Panc1 (cell line): Measurements from ENCODE around the gene PLK3. TPM values are rescaled to one million over a fixed set of nuclear protein-coding genes. Genes with fewer than 3 reads are reported as not detected.

Experiments
- ATAC-seq: fragments of 200-7000 bp; cut with Tn5 transposase; 2 replicates; pipeline ENCODE4 v1.9.1; 2020; ENCODE audit warnings: mild to moderate bottlenecking, moderate library complexity
- BruUV-seq: library from RNA; stranded (reverse); fragments of 400-500 nt; replicated peaks from 2 replicates; lab custom pipeline; 2021; lab: Mats Ljungman, UMichigan
- CTCF ChIA-PET: fragments of 300-600 bp; sonication (Branson Sonifier 250); formaldehyde crosslinking; loops from one replicate; lab custom pipeline; 2022; ENCODE audit warnings: antibody characterized with exemption; lab: Charles Lee
- POLR2A ChIA-PET: fragments of 300-600 bp; sonication (Branson Sonifier 250); formaldehyde crosslinking; loops from one replicate; lab custom pipeline; 2022; ENCODE audit warnings: antibody characterized with exemption; lab: Charles Lee
- DNase-seq: peaks from one replicate; pipeline ENCODE4 v3.0.0-alpha.2; 2010; ENCODE audit warnings: low read depth, low spot score
- H3K27ac ChIP-seq: 2 replicates; pipeline ENCODE4 v1.5.1; 2011; ENCODE audit warnings: mild to moderate bottlenecking, low read length, inconsistent platforms
- H3K27me3 ChIP-seq: fragments of 200-500 bp; sonication (Bioruptor generic); 2 replicates; pipeline ENCODE4 v1.6.0; 2014; ENCODE audit warnings: low read length, inconsistent platforms; ENCODE audit not compliant: control insufficient read depth, insufficient read depth
- H3K36me3 ChIP-seq: fragments of 200-500 bp; sonication (Bioruptor generic); 2 replicates; pipeline ENCODE4 v1.5.1; 2014; ENCODE audit warnings: inconsistent platforms, mild to moderate bottlenecking, low read length, moderate library complexity; ENCODE audit not compliant: control insufficient read depth, insufficient read depth
- H3K4me1 ChIP-seq: 2 replicates; pipeline ENCODE4 v1.5.1; 2011; ENCODE audit warnings: inconsistent platforms, mild to moderate bottlenecking, low read length, moderate library complexity; ENCODE audit not compliant: control insufficient read depth, insufficient read depth
- H3K4me3 ChIP-seq, 2 experiments: 2 replicates each; pipeline ENCODE4 v1.5.1; 2011 to 2012; ENCODE audit warnings: low read depth in 2 of 2, low read length in 2 of 2, mild to moderate bottlenecking in 2 of 2, inconsistent platforms in 1 of 2, moderate library complexity in 1 of 2
- H3K9me3 ChIP-seq: fragments of 200-500 bp; sonication (Bioruptor generic); 2 replicates; pipeline ENCODE4 v1.5.1; 2014; ENCODE audit warnings: low read depth, mild to moderate bottlenecking, inconsistent platforms, low read length, moderate library complexity; ENCODE audit not compliant: control insufficient read depth, insufficient read depth
- CTCF ChIP-seq: fragments of 450-650 bp; IDR thresholded peaks from 2 replicates; pipeline ENCODE4 v1.5.1; 2017; ENCODE audit warnings: mild to moderate bottlenecking
- POLR2AphosphoS5 ChIP-seq: IDR thresholded peaks from 2 replicates; pipeline ENCODE4 v1.6.1; 2012; ENCODE audit warnings: mild to moderate bottlenecking, low read depth, low read length, moderate library complexity
- REST ChIP-seq, 2 experiments: IDR thresholded peaks; 2 replicates each; pipeline ENCODE4 v1.6.1; 2011 to 2012; ENCODE audit warnings: low read depth in 2 of 2, control low read depth in 1 of 2, low read length in 1 of 2, mild to moderate bottlenecking in 1 of 2, moderate library complexity in 1 of 2; ENCODE audit not compliant: insufficient read depth in 1 of 2
- SIN3A ChIP-seq: IDR thresholded peaks from 2 replicates; pipeline ENCODE4 v1.6.1; 2012; ENCODE audit warnings: low read depth, mild to moderate bottlenecking, low read length, moderate library complexity, borderline replicate concordance; ENCODE audit not compliant: insufficient read depth
- TCF7L2 ChIP-seq: IDR thresholded peaks from 2 replicates; pipeline ENCODE4 v1.6.1; 2011; ENCODE audit warnings: mild to moderate bottlenecking, low read depth, low read length, inconsistent platforms
- in situ Hi-C: cut with HindIII; loops from 2 replicates; pipeline ENCODE4 v1.10.0; 2016; ENCODE audit warnings: low sequenced_read_pairs, low pct_unique_long_range_greater_than_20kb
- intact Hi-C: fragments of 100-400 bp; cut with micrococcal nuclease; formaldehyde crosslinking; loops from one replicate; pipeline ENCODE4 v1.10.0; 2022; ENCODE audit not compliant: unreplicated experiment
- total RNA-seq: library from RNA; stranded (reverse); gene quantifications from one replicate; pipeline ENCODE4 v1.2.1, GENCODE V29; 2021; ENCODE audit not compliant: unreplicated experiment

The PLK3 gene
- total RNA-seq, 1 experiment from 2014 or later: 13.7 TPM

- BruUV-seq: no TSS peak
- POLR2A ChIA-PET: no interaction called here
- ATAC-seq (no peak), DNase-seq (no peak)
- Histone ChIP-seq H3K4me1 (peaks cover 39% of the 10 kb centered on the region), H3K27me3 (no peaks in the 10 kb centered on the region), H3K9me3 (no peaks in the 10 kb centered on the region), H3K27ac (no peak overlapping the region), H3K4me3 (no peak overlapping the region), H3K36me3 (no peaks in the 10 kb centered on the region; the same call in 1 of the 2 replicates)
- CTCF ChIA-PET: no interaction called here
- intact Hi-C loops: no loop called here
- no peak for TF ChIP-seq REST (IDR thresholded peaks at IDR 0.05; ENCODE audit: insufficient read depth in 1 of 2, low read depth in 2 of 2, low read length in 1 of 2)
- TF ChIP-seq POLR2AphosphoS5: no peak
- no peak for TF ChIP-seq SIN3A
- no peak for TF ChIP-seq TCF7L2
- no peak for TF ChIP-seq CTCF
- in situ Hi-C loops: no loop called here
Measured at GRCh38 chr1:44803312-44804095, 3.3 kb downstream of the PLK3 start.

- no TSS peak for BruUV-seq
- intact Hi-C loops: no loop called here
- CTCF ChIA-PET: no interaction called here
Measured at GRCh38 chr1:44805311-44806024, 5.3 kb downstream of the PLK3 start.

More at GRCh38 chr1:44805311-44806024, 5.3 kb downstream of the PLK3 start:
- Histone ChIP-seq H3K9me3 (no peaks in the 10 kb centered on the region), H3K27ac (no peak overlapping the region), H3K36me3 (no peaks in the 10 kb centered on the region; the same call in 1 of the 2 replicates), H3K4me3 (no peak overlapping the region), H3K4me1 (peaks cover 50% of the 10 kb centered on the region), H3K27me3 (no peaks in the 10 kb centered on the region)
- POLR2A ChIA-PET: interaction anchor here (0.6 kb wide), 1 partner anchor 12 kb away, joined by 3 read pairs; no protein-coding TSS in a partner anchor
- in situ Hi-C loops: no loop called here
- ATAC-seq (no peak), DNase-seq (no peak)
- no peak for TF ChIP-seq REST (IDR thresholded peaks at IDR 0.05; ENCODE audit: insufficient read depth in 1 of 2, low read depth in 2 of 2, low read length in 1 of 2)
- no peak for TF ChIP-seq CTCF
- TF ChIP-seq SIN3A: no peak
- TF ChIP-seq POLR2AphosphoS5: no peak
